ENCODE data around the gene ITGB8.

The ITGB8 gene

GRCh38 chr7:20310963-20311742 is 19.5 kb upstream of the ITGB8 start:
- peak; percentile 53 for DNase-seq

- no peak for DNase-seq
Measured at GRCh38 chr7:20311743-20312042, 19.0 kb upstream of the ITGB8 start.

GRCh38 chr7:20312562-20312961 is 18.1 kb upstream of the ITGB8 start:
- no peak for DNase-seq

- DNase-seq, result no peak
Measured at GRCh38 chr7:20313626-20314025, 17.1 kb upstream of the ITGB8 start.

- DNase-seq, result no peak
Measured at GRCh38 chr7:20314198-20314597, 16.5 kb upstream of the ITGB8 start.

GRCh38 chr7:20316706-20317105 is 14.0 kb upstream of the ITGB8 start:
- DNase-seq, result no peak

- no peak for DNase-seq
Measured at GRCh38 chr7:20317413-20317812, 13.3 kb upstream of the ITGB8 start.

- no peak for DNase-seq
Measured at GRCh38 chr7:20318933-20319332, 11.8 kb upstream of the ITGB8 start.

- no peak for DNase-seq
Measured at GRCh38 chr7:20320322-20320721, 10.4 kb upstream of the ITGB8 start.

GRCh38 chr7:20320786-20321185 is 9.9 kb upstream of the ITGB8 start:
- DNase-seq, result no peak

- no peak for DNase-seq
Measured at GRCh38 chr7:20323595-20323994, 7.1 kb upstream of the ITGB8 start.

GRCh38 chr7:20326342-20326741 is 4.4 kb upstream of the ITGB8 start:
- DNase-seq, result no peak

GRCh38 chr7:20327055-20327454 is 3.6 kb upstream of the ITGB8 start:
- no peak for DNase-seq

- DNase-seq, result no peak
Measured at GRCh38 chr7:20328027-20328426, 2.7 kb upstream of the ITGB8 start.

GRCh38 chr7:20328692-20329091 is 2.0 kb upstream of the ITGB8 start:
- DNase-seq, result no peak

GRCh38 chr7:20329389-20330238 is 1.1 kb upstream of the ITGB8 start:
- DNase-seq, result peak; percentile 91

- DNase-seq, result peak; percentile 90
Measured at GRCh38 chr7:20330928-20331909, 519 bp downstream of the ITGB8 start.

- peak; percentile 51 for DNase-seq
Measured at GRCh38 chr7:20331910-20332813, 1.5 kb downstream of the ITGB8 start.

GRCh38 chr7:20338285-20338684 is 7.6 kb downstream of the ITGB8 start:
- DNase-seq, result no peak

- peak; percentile 48 for DNase-seq
Measured at GRCh38 chr7:20340839-20341238, 10.1 kb downstream of the ITGB8 start.

GRCh38 chr7:20343205-20343604 is 12.5 kb downstream of the ITGB8 start:
- DNase-seq, result peak; percentile 37

- DNase-seq, result peak; percentile 53
Measured at GRCh38 chr7:20343941-20344340, 13.2 kb downstream of the ITGB8 start.
